Activated naive CD4-positive, alpha-beta T cell treated with anti-CD3 and anti-CD28 coated beads, Interleukin-2, amount 50 U/mL, for 24 hours (primary cell): ENCODE results near the gene STK10.
"Not testable (repeated sequence)": the region's sequence is repeated elsewhere in the genome, so short reads cannot be mapped to it uniquely, and the experiment has no call there.

Source experiments
- H3K27ac Mint-ChIP-seq: one replicate; pipeline ENCODE4 v1.8.0; 2021; ENCODE audit warnings: mild to moderate bottlenecking, mixed read lengths
- H3K27me3 Mint-ChIP-seq: one replicate; pipeline ENCODE4 v1.8.0; 2021; ENCODE audit warnings: mixed read lengths
- H3K36me3 Mint-ChIP-seq: one replicate; pipeline ENCODE4 v1.8.0; 2021; ENCODE audit warnings: mixed read lengths
- H3K4me1 Mint-ChIP-seq: one replicate; pipeline ENCODE4 v1.8.0; 2021; ENCODE audit warnings: mixed read lengths
- H3K4me3 Mint-ChIP-seq: one replicate; pipeline ENCODE4 v1.8.0; 2021; ENCODE audit warnings: mild to moderate bottlenecking, mixed read lengths
- H3K9me3 Mint-ChIP-seq: one replicate; pipeline ENCODE4 v1.8.0; 2021; ENCODE audit warnings: mixed read lengths

The STK10 gene

DNA sequence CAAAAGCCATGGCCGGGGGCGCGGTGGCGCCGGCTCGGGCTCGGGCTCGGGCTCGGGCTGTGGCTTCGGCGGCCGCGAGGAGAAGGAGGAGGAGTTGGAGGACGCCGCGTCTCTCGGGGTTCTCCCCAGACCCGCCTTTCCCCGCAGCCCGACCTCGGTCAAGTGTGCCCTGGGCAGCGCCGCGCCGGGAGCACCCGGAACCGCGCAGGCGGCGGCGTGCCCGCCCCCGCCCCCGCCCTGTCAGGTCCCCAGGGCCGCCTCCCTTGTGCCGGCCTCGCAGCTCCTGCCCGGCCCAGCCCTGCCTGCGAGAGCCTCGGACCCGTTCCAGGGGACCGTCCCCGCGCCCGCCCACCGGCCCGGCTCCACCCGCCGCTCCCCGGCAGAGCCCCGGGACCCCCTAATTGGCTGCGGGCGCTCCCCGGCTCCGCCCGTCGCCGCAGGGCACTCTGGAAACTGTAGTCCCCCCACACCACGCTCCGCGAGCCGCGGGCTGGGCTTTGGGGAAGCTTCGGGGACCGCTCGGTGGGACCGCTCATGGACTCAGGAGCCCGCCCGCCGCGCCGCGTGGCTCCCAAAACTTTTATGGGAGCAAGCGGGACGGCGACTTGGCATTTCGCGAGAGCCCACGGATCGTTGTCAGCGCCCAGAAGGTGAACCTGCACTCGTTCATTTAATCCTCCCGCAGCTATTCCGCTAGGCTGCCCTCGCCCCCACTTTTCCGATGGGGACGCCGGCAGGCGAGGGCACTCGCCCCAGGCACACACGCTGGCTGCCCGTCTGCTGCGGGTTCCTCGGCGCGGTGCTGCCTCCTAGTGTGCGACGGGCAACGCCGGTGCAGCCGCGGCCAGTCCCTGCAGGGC, at the start of gene STK10:
Gene STK10 (minus strand): TSS at position 192 of the 860 bp plus-strand sequence. CDS start 182 bp downstream, at position 10.
- Mint-ChIP-seq H3K9me3 (no peaks in the 10 kb centered on the region), H3K4me3 (peak within 1 kb of the TSS; percentile 96), H3K27me3 (no peaks in the 10 kb centered on the region), H3K36me3 (peaks cover under 1% of the 10 kb centered on the region), H3K4me1 (peaks cover 33% of the 10 kb centered on the region), H3K27ac (peak within 1 kb of the TSS; percentile 98)

DNA sequence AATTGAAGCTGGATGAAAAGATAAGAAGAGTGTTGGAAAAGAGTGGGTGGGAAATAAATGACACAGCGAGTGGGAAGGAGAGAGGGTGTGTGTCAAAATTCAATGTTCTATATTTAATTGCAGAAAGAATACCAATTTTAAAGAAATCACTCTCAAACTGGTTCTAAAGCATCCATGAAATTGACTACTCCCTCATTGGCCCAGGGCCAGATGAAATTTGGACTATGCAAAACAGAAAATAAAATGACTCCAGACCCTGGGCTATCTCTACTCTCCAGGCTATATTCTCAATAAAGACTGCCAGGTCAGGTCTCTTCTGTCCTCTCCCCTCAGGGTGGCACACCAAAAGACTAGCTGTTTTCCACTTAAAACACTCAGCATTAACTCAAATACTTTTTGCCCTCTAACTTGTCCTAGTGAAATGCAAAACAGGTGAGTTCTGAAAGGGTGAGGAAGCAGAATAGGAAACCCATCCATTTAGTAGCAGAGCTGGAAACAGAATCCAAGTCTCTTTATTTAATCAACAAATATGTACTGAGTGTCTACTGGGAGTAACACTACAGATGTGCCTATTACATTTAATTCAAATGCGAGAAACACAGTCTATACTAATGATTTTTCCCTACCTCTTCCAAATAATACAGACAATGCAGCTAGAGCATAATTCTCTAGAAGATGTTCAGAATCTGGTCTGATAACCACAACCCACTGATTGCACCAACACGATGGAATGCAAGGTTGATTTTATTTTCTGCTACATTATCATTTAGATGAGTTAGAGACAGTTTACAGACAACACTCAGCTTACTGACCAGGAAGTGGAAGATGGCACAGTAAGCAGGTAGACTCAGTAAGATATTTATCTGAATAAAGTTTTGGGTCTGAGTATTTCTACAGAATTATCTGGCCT, 48.1 kb upstream of the STK10 start:
- H3K4me1 Mint-ChIP-seq = peaks cover 53% of the 10 kb centered on the region
- no peaks in the 10 kb centered on the region for H3K27me3 Mint-ChIP-seq
- peak overlapping the region; percentile 84 for H3K27ac Mint-ChIP-seq
- H3K36me3 Mint-ChIP-seq = peaks cover 11% of the 10 kb centered on the region
- H3K9me3 Mint-ChIP-seq = no peaks in the 10 kb centered on the region
- H3K4me3 Mint-ChIP-seq = no peak overlapping the region

DNA sequence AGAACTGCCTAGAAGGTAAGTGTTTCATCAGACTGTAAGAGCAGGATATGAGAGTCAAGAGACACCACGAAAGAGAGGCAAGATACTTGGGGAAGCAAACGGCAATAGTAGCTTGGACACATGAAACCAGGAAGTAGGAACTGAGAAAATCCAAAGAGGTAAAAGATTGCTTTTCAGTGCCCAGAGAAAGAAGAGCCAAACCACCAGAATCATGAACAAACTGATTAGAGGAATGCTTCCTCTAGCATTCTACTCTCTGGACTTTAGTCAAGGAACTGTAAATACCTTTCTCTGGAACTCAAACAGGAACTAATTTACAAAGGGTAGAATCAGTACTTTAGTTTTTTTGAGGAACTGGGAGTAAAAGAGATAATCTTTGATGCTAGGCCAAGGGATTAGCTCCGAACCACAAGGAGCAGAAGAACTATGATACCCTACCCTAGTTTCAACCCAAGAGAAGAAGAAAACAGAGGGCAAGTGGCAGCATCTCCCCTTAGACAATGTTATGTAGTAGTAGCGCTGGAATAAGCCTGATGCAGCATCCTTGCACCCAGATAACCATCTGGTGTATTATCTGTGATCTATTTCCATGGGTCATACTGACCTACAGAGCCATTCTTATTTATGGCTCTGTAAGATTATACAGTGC, 47.2 kb upstream of the STK10 start:
- Mint-ChIP-seq H3K4me3 (no peak overlapping the region), H3K9me3 (no peaks in the 10 kb centered on the region)

DNA sequence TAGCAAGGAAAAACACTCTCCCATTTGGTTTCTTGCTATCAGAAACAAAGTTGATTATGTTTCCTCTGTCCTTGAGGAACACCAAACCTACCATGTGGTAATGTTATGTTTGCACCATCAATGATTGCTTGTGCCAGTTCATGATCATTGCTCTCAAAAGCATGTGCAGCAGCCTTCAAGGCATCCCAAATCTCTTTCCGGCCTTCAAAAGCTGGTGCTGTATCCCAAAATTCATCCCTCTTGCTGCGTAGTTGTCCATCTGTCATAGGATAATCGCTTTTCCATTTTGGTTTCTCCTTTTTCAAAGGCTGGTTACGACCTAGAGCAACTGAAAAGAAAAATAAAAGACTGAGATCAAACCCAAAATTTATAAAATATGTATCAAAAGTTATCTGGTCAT, 46.0 kb upstream of the STK10 start:
- Mint-ChIP-seq H3K4me3 (no peak overlapping the region), H3K4me1 (peaks cover 53% of the 10 kb centered on the region), H3K27me3 (no peaks in the 10 kb centered on the region), H3K9me3 (no peaks in the 10 kb centered on the region), H3K36me3 (peaks cover 17% of the 10 kb centered on the region), H3K27ac (no peak overlapping the region)

More for the DNA sequence above, 47.2 kb upstream of the STK10 start:
- H3K27ac Mint-ChIP-seq = peak overlapping the region; percentile 84
- H3K27me3 Mint-ChIP-seq = no peaks in the 10 kb centered on the region
- peaks cover 51% of the 10 kb centered on the region for H3K4me1 Mint-ChIP-seq
- peaks cover 12% of the 10 kb centered on the region for H3K36me3 Mint-ChIP-seq

DNA sequence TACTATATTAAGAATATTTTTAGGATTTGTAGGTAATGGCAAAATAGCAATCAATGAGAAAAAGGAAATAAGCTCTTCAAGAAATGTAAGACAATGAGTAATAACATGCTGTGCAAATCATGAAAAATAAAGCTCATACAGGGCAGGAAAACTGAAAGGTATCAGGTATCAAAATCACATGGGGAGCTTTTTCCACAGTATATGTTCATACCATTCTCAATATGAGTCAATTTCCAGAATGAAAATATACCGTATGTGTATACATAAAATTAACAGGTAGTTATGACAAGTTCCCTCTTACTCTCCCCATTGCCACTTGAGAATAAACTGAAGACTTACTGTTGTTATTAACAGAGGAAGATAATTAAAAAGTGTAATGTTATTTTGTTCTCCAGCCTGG, 41.9 kb upstream of the STK10 start:
- H3K27me3 Mint-ChIP-seq = no peaks in the 10 kb centered on the region
- H3K9me3 Mint-ChIP-seq = no peaks in the 10 kb centered on the region
- peak overlapping the region; percentile 26 for H3K4me3 Mint-ChIP-seq
- H3K4me1 Mint-ChIP-seq = peaks cover 27% of the 10 kb centered on the region
- peaks cover 20% of the 10 kb centered on the region for H3K36me3 Mint-ChIP-seq
- peak overlapping the region; percentile 83 for H3K27ac Mint-ChIP-seq

DNA sequence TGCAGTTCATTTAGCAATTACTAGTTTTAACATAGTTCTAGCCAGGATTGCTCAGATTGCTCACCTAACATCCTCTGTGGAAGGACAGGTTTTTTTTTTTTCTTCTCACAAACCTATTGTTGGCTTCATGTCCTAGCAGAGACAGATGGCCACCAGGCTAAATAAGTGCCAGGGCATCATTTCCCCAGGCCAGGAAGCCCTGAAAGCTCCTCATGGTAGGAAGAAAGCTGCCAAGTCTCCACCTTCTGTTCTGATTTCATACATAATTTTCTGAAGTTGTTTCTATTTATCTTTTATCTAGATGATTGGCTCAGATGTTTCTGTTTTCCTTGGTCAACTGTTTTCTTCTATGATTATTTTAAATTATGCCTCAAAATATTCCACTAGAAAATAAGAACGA, 37.0 kb upstream of the STK10 start:
- Mint-ChIP-seq H3K27ac (no peak overlapping the region), H3K36me3 (peaks cover 25% of the 10 kb centered on the region), H3K4me1 (peaks cover 40% of the 10 kb centered on the region), H3K4me3 (no peak overlapping the region), H3K27me3 (no peaks in the 10 kb centered on the region), H3K9me3 (no peaks in the 10 kb centered on the region)

DNA sequence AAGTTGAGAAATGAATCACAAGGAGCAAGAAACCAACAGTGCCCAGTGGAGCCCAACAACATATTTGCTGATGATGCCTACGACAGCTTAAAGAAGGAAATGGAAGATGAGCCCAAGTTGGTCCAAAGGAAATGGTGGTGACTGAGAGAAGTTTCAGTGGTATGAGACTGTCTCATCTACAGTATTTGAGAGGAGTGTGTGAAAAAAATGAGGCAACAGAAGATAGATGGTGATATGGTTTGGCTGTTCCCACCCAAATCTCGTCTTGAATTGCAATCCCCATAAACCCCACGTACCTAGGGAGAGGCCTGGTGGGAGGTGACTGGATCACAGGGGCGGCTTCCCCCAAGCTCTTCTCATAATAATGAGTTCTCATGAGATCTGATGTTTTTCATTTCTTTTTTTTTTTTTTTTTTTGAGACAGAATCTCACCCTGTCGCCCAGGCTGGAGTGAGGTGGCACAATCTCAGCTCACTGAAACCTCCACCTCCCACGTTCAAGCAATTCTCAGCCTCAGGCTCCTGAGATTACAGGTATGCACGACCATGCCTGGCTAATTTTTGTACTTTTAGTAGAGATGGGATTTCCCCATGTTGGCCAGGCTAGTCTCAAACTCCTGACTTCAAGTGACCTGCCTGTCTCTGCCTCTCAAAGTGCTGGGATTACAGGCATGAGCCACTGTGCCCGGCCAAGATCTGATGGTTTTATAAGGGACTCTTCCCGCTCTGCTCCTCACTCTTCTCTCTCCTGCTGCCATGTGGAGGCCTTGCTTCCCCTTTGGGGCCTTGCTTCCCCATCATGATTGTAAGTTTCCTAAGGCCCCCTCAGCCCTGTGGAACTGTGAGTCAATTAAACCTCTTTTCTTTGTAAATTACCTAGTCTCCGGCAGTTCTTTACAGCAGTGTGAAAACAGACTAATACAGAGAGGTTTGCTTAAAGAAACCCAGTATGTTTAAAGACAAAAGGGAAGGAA, 36.2 kb upstream of the STK10 start:
- Mint-ChIP-seq H3K9me3 (no peaks in the 10 kb centered on the region), H3K36me3 (peaks cover 31% of the 10 kb centered on the region), H3K4me3 (peak overlapping the region; percentile 28), H3K27me3 (no peaks in the 10 kb centered on the region), H3K27ac (peak overlapping the region; percentile 94), H3K4me1 (peaks cover 35% of the 10 kb centered on the region)

DNA sequence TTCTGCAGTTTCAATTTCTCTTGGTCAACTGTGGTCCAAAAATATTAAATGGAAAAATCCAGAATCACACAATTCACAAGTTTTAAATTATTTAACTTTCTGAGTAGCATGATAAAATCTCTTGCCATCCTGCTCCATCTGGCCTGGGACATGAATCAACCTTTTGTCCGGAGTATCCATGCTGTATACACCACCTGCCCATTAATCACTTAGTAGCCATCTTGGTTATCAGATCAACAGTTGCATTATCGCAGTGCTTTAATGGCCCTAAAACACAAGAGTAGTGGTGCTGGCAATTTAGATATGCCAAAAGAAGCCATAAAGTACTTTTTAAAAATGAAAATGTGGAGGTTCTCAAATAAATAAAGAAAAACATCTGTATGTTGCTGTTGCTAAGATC, 31.3 kb upstream of the STK10 start:
- Mint-ChIP-seq H3K4me1 (peaks cover 22% of the 10 kb centered on the region), H3K36me3 (peaks cover 43% of the 10 kb centered on the region), H3K4me3 (no peak overlapping the region), H3K27ac (no peak overlapping the region), H3K27me3 (no peaks in the 10 kb centered on the region), H3K9me3 (no peaks in the 10 kb centered on the region)

DNA sequence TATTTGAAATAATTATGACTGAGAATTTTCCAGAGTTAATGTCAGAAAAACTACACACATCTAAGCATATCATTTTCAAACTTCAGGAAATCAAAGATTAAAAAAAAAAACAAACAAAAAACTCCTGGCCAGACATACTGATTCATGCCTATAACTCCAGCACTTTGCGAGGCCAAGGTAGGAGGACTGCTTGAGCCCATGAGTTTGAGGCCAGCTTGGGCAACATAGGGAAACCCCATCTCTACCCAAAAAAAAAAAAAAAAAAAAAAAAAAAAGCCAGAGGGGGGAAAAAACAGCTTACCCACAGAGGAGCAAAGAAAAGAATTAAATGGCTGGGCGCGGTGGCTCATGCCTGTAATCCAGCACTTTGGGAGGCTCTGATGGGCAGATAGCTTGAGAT, 28.3 kb upstream of the STK10 start:
- no peaks in the 10 kb centered on the region for H3K27me3 Mint-ChIP-seq
- H3K27ac Mint-ChIP-seq = no peak overlapping the region
- H3K4me1 Mint-ChIP-seq = no peaks in the 10 kb centered on the region
- H3K4me3 Mint-ChIP-seq = no peak overlapping the region
- H3K9me3 Mint-ChIP-seq = no peaks in the 10 kb centered on the region
- peaks cover 35% of the 10 kb centered on the region for H3K36me3 Mint-ChIP-seq

DNA sequence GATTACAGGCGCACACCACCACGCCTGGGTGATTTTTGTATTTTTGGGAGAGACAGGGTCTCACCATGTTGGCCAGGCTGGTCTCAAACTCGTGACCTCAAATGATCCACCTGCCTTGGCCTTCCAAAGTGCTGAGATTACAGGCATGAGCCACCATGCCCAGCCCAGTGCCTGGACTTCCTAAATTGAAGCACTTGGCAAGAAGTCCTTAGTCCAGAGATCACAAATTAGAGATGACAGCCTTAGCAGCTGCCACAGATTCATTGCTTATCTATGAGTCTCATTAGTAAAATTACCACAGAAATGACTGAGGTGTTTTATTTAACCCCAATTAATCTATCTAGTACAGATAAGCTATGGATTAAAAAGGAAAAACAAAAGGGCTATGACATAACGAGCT, 25.1 kb upstream of the STK10 start:
- Mint-ChIP-seq H3K36me3 (peaks cover 20% of the 10 kb centered on the region), H3K4me1 (no peaks in the 10 kb centered on the region), H3K27ac (no peak overlapping the region), H3K27me3 (no peaks in the 10 kb centered on the region), H3K9me3 (no peaks in the 10 kb centered on the region), H3K4me3 (no peak overlapping the region)

DNA sequence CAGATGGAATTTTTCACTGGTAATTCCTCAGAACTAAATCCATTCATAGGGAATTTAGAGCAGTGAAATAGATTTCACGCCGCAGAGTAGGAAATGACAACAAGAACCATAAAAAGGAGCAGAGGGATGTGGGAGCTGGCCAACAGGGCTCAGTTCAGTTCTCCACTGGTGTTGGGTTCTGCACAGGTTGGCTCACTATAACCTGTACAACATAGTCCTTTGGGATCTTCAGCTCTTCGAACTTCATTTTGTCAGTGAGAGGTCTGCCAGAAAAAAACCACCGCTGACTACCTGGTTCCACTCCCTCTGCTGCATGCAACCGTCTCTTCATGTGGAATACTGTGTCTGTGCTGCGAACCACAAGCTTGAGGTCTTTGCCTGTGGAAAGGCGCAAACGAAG, 23.7 kb upstream of the STK10 start:
- H3K27ac Mint-ChIP-seq = no peak overlapping the region
- peaks cover 16% of the 10 kb centered on the region for H3K36me3 Mint-ChIP-seq
- peaks cover 5% of the 10 kb centered on the region for H3K4me1 Mint-ChIP-seq

DNA sequence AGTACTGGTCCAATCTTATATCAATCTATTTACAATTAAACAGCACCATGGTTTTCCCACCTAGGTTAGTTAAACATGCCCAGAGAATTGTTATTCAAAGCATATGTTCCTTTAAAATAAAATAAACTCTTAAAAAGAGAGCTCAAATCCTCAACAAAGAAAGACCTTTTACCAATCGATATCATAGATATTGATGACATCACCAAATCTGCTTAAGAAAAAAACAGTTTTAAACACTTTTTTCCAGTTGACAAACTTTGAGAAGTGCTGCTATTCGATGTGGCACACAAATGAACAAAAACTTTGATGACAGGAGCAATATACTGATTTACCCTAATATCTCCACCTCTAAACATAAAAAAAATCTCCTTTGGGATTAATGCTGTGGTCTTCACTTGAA, 21.7 kb upstream of the STK10 start:
- no peak overlapping the region for H3K27ac Mint-ChIP-seq
- no peaks in the 10 kb centered on the region for H3K9me3 Mint-ChIP-seq
- H3K4me3 Mint-ChIP-seq = no peak overlapping the region
- peaks cover 5% of the 10 kb centered on the region for H3K4me1 Mint-ChIP-seq
- H3K36me3 Mint-ChIP-seq = peaks cover 10% of the 10 kb centered on the region
- H3K27me3 Mint-ChIP-seq = no peaks in the 10 kb centered on the region

More for the DNA sequence above, 23.7 kb upstream of the STK10 start:
- H3K9me3 Mint-ChIP-seq = no peaks in the 10 kb centered on the region
- H3K4me3 Mint-ChIP-seq = no peak overlapping the region
- H3K27me3 Mint-ChIP-seq = no peaks in the 10 kb centered on the region

DNA sequence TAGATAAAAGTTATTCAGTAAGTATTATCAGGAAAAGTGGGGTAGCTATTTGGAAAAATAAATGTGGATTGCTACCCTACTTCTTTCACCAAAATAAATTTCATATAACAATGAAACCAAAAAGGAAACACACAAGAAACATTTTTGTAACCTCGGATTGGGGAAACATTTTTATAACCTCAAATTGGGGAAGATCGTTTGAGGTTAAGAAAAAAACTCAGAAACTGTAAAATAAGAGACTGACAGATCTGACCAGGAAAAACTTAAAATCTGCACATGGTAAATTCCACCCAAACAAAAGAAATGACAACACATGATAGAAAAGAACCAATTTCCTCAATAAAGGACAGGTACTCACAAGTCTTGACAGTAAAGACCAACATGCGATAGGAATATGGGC, 19.5 kb upstream of the STK10 start:
- H3K4me1 Mint-ChIP-seq = peaks cover 5% of the 10 kb centered on the region
- H3K36me3 Mint-ChIP-seq = peaks cover 10% of the 10 kb centered on the region
- no peaks in the 10 kb centered on the region for H3K9me3 Mint-ChIP-seq
- no peak overlapping the region for H3K4me3 Mint-ChIP-seq
- H3K27me3 Mint-ChIP-seq = no peaks in the 10 kb centered on the region
- H3K27ac Mint-ChIP-seq = peak overlapping the region; percentile 9

DNA sequence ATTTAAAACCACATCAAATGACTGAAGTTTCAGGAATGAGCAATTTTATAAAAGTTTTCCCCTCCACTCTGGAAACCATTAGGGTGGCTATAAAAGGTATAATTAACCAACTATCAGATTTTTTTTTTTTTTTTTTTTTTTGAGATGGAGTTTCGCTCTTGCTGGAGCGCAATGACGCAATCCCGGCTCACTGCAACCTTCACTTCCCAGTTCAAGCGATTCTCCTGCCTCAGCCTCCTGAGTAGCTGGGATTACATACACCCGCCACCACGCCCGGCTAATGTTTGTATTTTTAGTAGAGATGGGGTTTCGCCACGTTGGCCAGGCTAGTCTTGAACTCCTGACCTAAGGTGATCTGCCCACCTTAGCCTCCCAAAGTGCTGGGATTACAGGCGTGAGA, 18.0 kb upstream of the STK10 start:
- H3K9me3 Mint-ChIP-seq, H3K4me1 Mint-ChIP-seq, H3K4me3 Mint-ChIP-seq, H3K36me3 Mint-ChIP-seq, H3K27ac Mint-ChIP-seq, H3K27me3 Mint-ChIP-seq: not testable (repeated sequence)

DNA sequence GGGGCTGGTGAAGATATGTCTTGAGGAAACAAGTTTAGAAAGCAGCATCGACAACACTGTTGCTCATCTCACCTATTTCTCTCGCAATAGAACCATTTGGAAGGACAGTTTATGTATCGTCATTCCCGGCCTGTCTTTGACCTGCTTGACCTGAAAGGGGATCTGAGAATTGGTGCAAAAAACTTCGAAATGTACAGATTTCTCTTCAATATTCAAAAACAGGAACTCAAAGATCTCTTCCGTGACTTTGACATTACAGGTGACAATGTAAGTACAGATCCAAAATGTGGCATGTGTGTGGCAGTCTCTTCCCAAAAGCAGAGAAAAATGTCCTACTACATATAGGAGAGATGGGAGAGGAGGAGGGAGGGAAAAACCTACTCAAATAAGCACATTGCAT, 12.5 kb upstream of the STK10 start:
- Mint-ChIP-seq H3K9me3 (no peaks in the 10 kb centered on the region), H3K27ac (no peak overlapping the region), H3K36me3 (no peaks in the 10 kb centered on the region), H3K27me3 (no peaks in the 10 kb centered on the region), H3K4me1 (no peaks in the 10 kb centered on the region), H3K4me3 (no peak overlapping the region)
